Activated naive CD4-positive, alpha-beta T cell treated with Interleukin-2 at 50 U/mL for 16 hours (primary cell): ENCODE results near the gene AGAP1.

Experiments used
- DNase-seq: peaks from one replicate; pipeline ENCODE4 v3.0.0-alpha.2; 2020

Gene AGAP1

DNA sequence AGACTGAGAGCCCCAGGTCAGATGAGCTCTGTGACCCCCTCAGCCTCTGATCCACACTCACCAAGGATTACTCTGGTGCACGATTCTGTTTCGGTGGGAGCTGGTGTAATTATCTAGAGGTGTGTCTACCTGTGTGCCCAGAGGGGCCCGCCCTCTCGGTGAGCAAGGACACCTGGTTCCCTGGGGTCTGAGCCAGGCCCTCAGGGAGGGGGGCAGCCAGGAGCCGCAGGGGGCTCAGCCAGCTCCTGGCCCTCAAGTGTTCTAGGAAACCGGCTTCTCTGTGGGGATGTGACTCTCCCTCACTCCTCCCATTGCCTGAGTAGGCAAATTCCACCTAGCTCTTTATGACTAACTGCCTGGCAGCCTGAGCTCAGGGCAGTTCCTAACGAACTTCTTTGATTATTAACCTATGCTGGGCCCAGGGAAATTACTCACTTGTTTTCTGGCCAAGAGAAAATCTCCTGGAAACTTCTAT is 17.4 kb downstream of the AGAP1 start:
- no peak for DNase-seq

- no peak for DNase-seq
These were observed 18.2 kb downstream of the AGAP1 start for GRCh38 chr2:235511751-235512698.

DNA sequence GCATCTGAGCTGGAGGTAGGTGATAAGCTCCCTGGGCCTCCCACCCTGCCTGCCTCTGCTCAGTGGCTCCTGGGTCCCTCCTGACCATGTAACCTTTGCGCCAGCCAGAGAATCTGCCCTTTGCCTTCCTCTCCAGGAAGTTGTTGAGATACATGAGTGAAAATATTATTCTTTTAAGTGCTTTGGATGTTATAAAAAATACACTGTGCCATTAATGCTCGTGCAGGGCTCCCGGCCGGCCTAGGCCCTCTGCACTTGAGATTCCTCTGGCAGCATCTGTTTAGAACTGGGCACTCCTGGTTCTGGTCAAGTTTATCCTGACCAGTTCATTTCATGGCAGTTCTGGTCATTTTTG is 18.8 kb downstream of the AGAP1 start:
- no peak for DNase-seq

- DNase-seq, result no peak
These were observed 20.3 kb downstream of the AGAP1 start for GRCh38 chr2:235513984-235514626.

- DNase-seq, result no peak
These were observed 21.0 kb downstream of the AGAP1 start for GRCh38 chr2:235514627-235515363.

DNA sequence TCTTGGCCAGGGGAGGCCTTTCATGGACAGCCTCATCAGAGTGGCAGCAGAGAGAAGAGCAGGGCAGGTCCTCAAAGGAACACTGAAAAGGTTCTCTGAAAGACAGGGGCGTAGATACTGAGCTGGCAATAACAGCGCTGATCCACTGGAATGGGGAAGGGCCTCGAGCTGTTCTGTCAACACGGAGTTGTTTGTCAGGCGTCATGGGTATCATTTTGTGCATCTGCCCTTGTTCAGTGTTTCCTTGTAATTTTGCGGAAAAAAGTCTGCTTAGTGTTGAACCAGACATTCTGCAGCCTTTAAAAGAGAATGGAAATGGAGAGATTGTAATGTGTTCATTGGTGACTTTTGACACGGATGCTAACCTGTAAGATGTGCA is 21.5 kb downstream of the AGAP1 start:
- DNase-seq, result no peak

DNA sequence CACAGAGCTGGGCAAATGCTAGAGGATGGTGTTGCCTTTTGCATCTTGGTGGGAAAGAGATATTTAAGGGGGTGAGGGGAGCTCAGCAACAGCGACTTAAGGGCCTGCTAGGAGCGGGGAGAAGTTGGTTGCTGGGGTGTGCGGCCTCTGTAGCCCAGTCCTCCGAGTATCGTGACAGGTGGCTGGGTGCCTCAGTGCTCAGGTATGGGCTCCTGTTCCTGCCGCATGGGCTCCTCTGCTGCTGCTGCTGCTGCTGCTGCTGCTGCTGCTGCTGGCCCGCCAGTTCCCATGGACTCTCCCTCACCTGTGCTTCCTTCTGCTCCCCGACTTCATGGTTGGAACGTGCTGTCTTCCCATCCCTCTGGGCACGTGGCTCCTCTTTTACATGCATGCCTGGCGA is 22.0 kb downstream of the AGAP1 start:
- no peak for DNase-seq

GRCh38 chr2:235516257-235516656 is 22.4 kb downstream of the AGAP1 start:
- no peak for DNase-seq

GRCh38 chr2:235518322-235519090 is 24.7 kb downstream of the AGAP1 start:
- DNase-seq, result no peak

GRCh38 chr2:235520787-235521186 is 26.9 kb downstream of the AGAP1 start:
- DNase-seq, result no peak

GRCh38 chr2:235521844-235522243 is 28.0 kb downstream of the AGAP1 start:
- DNase-seq, result no peak

DNA sequence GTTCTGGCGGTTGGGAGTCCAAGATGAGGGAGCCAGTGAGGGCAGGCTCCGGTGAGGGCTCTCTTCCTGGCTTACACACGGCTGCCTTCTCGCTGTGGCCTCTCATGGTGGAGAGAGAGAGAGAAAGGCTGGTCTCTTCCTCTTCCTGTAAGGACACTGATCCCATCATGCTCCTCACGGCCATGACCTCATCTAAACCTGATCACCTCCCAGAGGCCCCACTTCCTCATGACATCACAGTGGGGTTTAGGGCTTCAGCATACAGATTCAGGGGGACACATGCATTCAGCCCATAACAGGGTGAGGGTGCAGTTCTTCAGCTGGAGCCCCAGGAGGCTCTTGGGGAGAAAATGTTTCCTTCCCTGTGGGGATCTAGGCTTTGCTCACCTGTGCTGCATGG is 29.2 kb downstream of the AGAP1 start:
- no peak for DNase-seq

- DNase-seq, result no peak
These were observed 29.8 kb downstream of the AGAP1 start for GRCh38 chr2:235523486-235524150.

GRCh38 chr2:235526166-235526565 is 32.3 kb downstream of the AGAP1 start:
- DNase-seq, result no peak

DNA sequence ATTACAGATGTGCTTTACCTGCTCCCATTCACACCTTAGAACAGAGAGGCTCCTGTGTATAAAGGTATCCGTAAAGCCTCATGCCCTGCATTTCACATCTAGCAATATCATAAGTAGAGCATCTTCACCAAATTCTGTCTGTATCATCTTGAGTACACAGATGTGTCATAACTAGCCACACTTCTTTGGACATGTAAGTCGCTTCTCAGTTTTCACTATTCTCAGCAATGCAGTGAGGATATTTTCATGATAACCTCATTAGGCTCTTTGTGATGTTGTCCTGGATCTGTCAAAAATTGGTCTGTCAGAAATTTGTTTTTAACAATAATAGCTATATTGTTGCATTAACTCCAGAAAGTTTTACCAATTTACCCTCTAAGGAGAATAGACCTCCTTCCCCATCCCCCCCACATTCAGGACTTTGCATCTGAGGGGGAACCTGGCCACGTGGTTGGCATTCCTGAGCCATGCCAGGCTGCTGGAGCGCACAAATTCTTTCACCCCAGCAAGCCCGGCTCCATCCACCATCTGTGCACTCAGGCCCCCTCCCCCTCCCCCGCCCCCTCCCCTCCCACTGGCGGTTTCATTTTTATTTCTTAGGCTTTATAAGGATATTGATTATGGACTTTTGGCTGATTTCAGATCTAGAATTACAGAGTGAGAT is 34.1 kb downstream of the AGAP1 start:
- DNase-seq, result no peak

DNA sequence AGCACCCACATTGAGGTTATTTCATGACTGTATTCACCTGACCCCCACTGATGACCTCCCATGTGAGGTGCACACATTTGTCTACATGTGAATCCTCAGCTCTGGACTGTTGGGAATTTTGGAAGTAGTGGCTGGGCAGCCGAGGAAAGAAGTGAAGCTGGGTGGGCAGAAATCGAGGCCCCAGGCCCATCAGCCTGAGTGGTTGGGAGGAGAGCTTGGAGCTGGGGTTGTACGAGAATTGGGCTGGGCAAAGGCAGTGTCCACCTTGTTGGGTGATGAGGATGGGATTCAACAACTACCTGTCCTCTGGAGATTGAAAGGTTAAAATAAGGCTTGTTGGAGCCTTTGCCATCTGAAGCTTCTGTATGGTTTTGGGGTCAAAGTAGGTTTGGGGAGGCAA is 35.8 kb downstream of the AGAP1 start:
- DNase-seq, result no peak

- DNase-seq, result no peak
These were observed 36.9 kb downstream of the AGAP1 start for GRCh38 chr2:235530735-235531134.

- no peak for DNase-seq
These were observed 38.5 kb downstream of the AGAP1 start for GRCh38 chr2:235532307-235532706.

- no peak for DNase-seq
These were observed 39.4 kb downstream of the AGAP1 start for GRCh38 chr2:235533198-235533597.

DNA sequence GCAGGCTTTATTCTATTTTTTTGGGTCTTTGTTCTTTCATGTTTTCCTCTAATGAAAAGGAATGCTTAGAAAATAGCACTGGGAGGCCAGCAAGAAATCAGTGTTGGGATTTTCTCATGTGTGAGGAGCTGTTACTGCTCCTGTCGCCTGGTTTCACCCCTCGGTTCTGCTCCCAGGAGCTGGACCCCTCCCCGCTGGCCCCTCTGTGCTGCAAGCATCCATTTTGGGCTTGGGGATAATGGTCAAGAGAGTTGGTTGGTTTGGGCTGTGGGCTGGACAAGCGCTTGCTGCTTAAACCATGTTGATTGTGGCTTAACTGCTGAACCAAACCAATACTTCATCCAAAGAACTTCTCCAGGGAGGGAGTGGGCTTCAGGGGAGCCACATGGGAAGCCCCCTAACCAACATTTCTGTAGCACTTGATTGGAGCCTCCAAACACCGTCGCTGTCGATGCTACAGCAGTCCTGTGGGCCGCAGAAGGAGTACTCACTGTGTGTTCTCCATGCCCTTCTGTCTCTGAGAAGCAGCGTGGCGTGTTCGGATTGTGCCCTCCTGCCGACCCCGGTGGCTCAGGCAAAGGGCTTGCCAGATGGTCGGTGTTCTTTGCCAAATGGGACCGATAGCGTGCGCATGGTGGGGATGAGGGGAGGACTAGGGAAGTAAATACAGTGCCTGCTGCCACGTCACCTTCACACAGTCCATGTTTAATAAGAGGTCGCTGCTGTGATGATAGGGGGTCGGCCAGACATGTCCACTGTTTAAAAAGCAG is 40.0 kb downstream of the AGAP1 start:
- no peak for DNase-seq
